Lung microvascular endothelial cell (primary cell): ENCODE data around the gene RTP3. TPM values are rescaled to one million over a fixed set of nuclear protein-coding genes. Genes with fewer than 3 reads are reported as not detected.
"Not testable (repeated sequence)": the region's sequence is repeated elsewhere in the genome, so short reads cannot be mapped to it uniquely, and the experiment has no call there.

Source experiments
- DNase-seq, 2 donors: peaks; one replicate each; pipeline versions ENCODE4 v3.0.0 to v3.0.0-alpha.2; 2010; ENCODE audit warnings: low read depth in 2 of 2
- total RNA-seq: library from RNA; depleted of rRNA; stranded (reverse); fragments of >200 nt; gene quantifications from 2 replicates; pipeline ENCODE4 v1.2.1, GENCODE V29; 2014

The RTP3 gene
- total RNA-seq, 1 donor from 2014 or later: not detected

- DNase-seq: no peak
These were observed 6.4 kb upstream of the RTP3 start for GRCh38 chr3:46491089-46492070.

DNA sequence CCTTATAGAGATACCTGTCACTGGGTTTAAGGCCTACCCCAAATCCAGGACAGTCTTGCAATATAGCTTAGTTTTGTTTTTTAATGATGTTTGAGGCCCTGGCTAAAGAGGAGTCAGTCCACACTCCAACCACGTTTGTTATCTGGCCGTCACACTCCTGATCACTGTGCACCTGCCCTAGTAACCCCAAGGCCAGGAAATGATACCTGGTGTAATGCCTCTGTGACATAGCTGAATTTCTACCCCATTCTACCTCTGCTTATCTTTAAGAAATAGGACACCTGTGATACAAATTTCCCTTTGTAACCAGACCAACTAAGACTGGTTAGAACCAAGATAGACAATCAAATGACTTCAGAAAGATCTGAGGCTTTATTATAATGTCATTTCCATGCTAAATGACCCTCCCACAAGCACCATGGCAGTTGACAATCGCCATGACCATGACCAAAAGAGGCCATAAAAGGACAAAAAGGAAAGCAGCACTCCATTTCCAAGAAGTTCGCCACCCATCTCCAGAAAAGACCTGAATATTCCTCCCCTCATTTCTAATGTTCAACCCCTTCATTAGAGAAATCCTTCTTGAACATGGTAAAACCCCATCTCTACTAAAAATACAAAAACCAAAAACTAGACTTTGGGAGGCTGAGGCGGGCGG is 4.8 kb upstream of the RTP3 start:
- DNase-seq: no peak

DNA sequence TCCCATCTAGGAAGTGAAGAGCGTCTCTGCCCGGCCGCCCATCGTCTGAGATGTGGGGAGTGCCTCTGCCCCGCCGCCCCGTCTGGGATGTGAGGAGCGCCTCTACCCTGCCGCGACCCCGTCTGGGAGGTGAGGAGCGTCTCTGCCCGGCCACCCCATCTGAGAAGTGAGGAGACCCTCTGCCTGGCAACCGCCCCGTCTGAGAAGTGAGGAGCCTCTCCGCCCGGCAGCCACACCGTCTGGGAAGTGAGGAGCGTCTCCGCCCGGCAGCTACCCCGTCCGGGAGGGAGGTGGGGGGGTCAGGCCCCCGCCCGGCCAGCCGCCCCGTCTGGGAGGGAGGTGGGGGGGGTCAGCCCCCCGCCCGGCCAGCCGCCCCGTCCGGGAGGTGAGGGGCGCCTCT is 3.3 kb upstream of the RTP3 start:
- not testable (repeated sequence) for DNase-seq

GRCh38 chr3:46495901-46496456 is 1.8 kb upstream of the RTP3 start:
- no peak for DNase-seq

DNA sequence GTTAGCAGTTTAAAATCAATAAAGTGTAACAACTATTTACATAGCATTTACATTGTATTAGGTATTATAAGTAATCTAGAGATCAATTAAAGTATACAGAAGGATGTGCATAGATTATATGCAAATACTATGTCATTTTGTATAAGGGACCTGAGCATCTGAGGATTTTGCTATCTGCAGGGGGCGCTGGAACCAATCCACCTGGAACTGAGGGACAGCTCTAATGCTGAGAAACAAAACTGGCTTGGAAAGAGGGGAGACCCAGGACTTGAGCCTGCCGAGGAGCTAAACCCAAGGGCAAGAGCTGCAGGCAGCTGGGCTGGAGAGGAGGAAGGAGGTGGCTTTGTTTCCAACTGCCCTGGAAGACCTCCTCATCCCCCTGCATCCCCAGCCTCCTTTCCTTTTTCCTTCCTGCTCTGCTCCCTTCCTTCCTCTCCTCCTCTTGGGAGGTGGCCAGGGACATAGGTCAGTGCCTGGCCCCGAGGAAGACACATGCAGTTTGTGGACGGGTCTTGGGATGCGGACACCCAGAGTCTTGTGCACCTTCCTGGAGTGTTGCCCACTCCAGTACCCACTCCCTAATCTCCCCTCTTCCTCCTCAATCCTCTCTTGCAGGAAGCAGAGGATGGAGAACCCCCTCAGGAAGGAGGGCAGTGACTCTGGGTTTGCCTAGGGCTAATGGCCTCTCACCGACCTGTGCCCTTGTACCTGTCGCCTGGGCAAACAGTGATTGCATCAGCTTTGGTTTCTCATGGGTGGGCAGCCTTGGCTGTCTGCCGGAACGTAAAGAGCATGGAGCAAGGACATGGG is 825 bp upstream of the RTP3 start:
- DNase-seq: peak; percentile 47 to 50

DNA sequence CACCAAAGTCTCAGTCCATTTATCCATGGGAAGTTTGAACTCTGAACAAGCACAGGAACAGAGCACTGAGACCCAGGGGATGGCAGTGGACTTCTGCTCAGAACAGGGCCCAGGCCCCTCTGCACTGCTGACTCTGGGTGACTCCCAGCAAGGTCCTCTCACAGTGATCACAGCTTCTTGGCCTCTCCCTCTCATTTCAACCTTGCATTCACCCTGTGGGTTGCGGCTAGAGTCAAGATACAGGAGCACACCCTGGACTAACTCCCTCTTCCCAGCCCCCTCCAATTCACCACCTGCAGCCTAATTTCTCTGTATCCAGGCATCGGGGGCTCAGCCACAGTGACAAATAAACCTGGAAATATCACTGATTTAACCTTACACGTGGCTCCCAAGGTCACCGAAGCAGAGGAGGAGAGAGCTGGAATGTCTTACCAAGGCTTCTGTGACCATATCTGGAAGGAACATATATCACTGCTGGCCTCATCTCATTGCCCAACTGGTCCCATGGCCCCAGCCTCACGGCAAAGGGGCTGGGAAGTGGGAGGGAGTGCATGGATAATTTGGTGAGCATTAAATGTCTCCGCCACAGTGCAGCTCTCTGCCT is 1.2 kb downstream of the RTP3 start:
- DNase-seq: no peak

- DNase-seq: peak in 1 of 2 donors; percentile 45
These were observed 3.2 kb downstream of the RTP3 start for GRCh38 chr3:46500656-46501635.

GRCh38 chr3:46501702-46502101 is 3.9 kb downstream of the RTP3 start:
- DNase-seq: no peak

- no peak for DNase-seq
These were observed 5.6 kb downstream of the RTP3 start for GRCh38 chr3:46503200-46503874.

GRCh38 chr3:46504789-46505188 is 7.0 kb downstream of the RTP3 start:
- DNase-seq: no peak

GRCh38 chr3:46505953-46506352 is 8.2 kb downstream of the RTP3 start:
- no peak for DNase-seq

GRCh38 chr3:46506526-46506925 is 8.8 kb downstream of the RTP3 start:
- no peak for DNase-seq

DNA sequence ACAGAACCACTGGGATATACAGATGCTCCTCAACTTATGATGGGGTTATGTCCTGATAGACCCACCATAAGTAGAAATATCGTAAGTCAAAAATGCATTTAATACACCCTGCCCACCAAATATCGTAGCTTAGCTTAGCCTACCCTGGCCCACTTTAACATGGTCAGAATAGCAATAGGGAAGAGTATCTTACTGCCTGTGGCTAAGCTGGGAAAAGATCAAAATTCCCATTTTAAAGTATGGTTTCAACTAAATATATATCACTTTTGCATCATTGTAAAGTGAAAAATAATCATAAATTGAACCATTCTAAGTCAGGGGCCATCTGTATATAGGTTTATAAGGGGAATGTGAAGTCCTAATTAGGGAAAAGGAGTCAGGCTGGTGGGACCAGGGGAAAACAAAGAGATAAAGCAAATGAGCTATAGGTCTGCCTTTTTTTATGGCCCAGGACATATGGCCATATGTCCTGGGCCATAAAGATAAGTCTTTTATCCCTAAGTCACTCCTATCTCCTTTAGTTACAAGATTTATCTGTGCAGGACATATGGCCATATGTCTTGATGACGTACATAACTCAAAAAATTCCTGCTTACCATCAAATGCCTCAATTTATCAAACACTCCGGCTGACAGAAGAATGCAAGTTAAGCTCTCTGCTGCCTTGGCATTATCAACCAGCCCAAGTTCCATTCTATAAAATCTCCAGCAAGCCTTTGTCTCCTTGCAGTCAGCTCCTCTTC is 11.2 kb downstream of the RTP3 start:
- DNase-seq: no peak

- DNase-seq: no peak
These were observed 11.9 kb downstream of the RTP3 start for GRCh38 chr3:46509661-46510187.

- DNase-seq: no peak
These were observed 14.5 kb downstream of the RTP3 start for GRCh38 chr3:46512191-46512749.

GRCh38 chr3:46516521-46516920 is 18.7 kb downstream of the RTP3 start:
- no peak for DNase-seq

GRCh38 chr3:46517016-46517783 is 19.4 kb downstream of the RTP3 start:
- DNase-seq: peak; percentile 59 to 89
